NOMO-1 (cell line): ENCODE measurements around the gene CHSY1.

ENCODE experiments used
- DNase-seq, 2 experiments: peaks; one replicate each; lab custom pipeline; 2025; ENCODE audit not compliant: unreplicated experiment in 2 of 2; lab: John Stamatoyannopoulos, UW

The CHSY1 gene

GRCh38 chr15:101269479-101270223 lies 17.8 kb upstream of the CHSY1 start:
- no peak for DNase-seq

- no peak for DNase-seq
Measured at GRCh38 chr15:101267320-101268104, 15.7 kb upstream of the CHSY1 start.

GRCh38 chr15:101266787-101267186 lies 14.9 kb upstream of the CHSY1 start:
- no peak for DNase-seq

- DNase-seq = no peak
Measured at GRCh38 chr15:101266034-101266433, 14.2 kb upstream of the CHSY1 start.

GRCh38 chr15:101264911-101265641 lies 13.2 kb upstream of the CHSY1 start:
- no peak for DNase-seq

- no peak for DNase-seq
Measured at GRCh38 chr15:101264011-101264410, 12.2 kb upstream of the CHSY1 start.

GRCh38 chr15:101262551-101262950 lies 10.7 kb upstream of the CHSY1 start:
- no peak for DNase-seq

GRCh38 chr15:101258238-101259144 lies 6.6 kb upstream of the CHSY1 start:
- DNase-seq = peak; percentile 51 to 69

- peak; percentile 17 to 24 for DNase-seq
Measured at GRCh38 chr15:101256757-101257156, 4.9 kb upstream of the CHSY1 start.

- no peak for DNase-seq
Measured at GRCh38 chr15:101255615-101256241, 3.9 kb upstream of the CHSY1 start.

GRCh38 chr15:101255051-101255395 lies 3.2 kb upstream of the CHSY1 start:
- DNase-seq = no peak

- no peak for DNase-seq
Measured at GRCh38 chr15:101254157-101255050, 2.6 kb upstream of the CHSY1 start.

- DNase-seq = no peak
Measured at GRCh38 chr15:101252836-101253235, 988 bp upstream of the CHSY1 start.

- peak in 1 of 2 experiments; percentile 51 for DNase-seq
Measured at GRCh38 chr15:101250873-101251829, 697 bp downstream of the CHSY1 start.

GRCh38 chr15:101250341-101250831 lies 1.5 kb downstream of the CHSY1 start:
- DNase-seq = no peak

- no peak for DNase-seq
Measured at GRCh38 chr15:101248274-101248673, 3.6 kb downstream of the CHSY1 start.

- no peak for DNase-seq
Measured at GRCh38 chr15:101246824-101247745, 4.8 kb downstream of the CHSY1 start.
